H1 (cell line): ENCODE data around the gene PIK3R5. TPM values are rescaled to one million over a fixed set of nuclear protein-coding genes. Genes with fewer than 3 reads are reported as not detected.

Experiments used
- BRCA1 ChIP-seq: IDR thresholded peaks from 2 replicates; pipeline ENCODE4 v1.6.1; 2012; ENCODE audit warnings: low read depth, low read length, improper control_type of control experiment
- CHD2 ChIP-seq: IDR thresholded peaks from 2 replicates; pipeline ENCODE4 v1.6.1; 2012; ENCODE audit warnings: low read length, improper control_type of control experiment
- CTBP2 ChIP-seq: IDR thresholded peaks from 2 replicates; pipeline ENCODE4 v1.7.0; 2011; ENCODE audit warnings: borderline replicate concordance, mild to moderate bottlenecking, moderate library complexity, mixed read lengths, low read length; ENCODE audit not compliant: insufficient read depth, insufficient read length
- GABPA ChIP-seq: IDR thresholded peaks from 2 replicates; pipeline ENCODE4 v1.6.1; 2011; ENCODE audit warnings: mild to moderate bottlenecking, low read length, moderate library complexity, borderline replicate concordance; ENCODE audit not compliant: insufficient read depth
- KDM4A ChIP-seq: IDR thresholded peaks from one replicate; pipeline ENCODE4 v1.7.1; 2012; ENCODE audit warnings: low read depth, mild to moderate bottlenecking, moderate library complexity, low read length, inconsistent platforms; ENCODE audit not compliant: severe bottlenecking
- MAFK ChIP-seq: IDR thresholded peaks from 2 replicates; pipeline ENCODE4 v1.6.1; 2012; ENCODE audit warnings: low read depth, mild to moderate bottlenecking, improper control_type of control experiment, low read length
- SP1 ChIP-seq: IDR thresholded peaks from 2 replicates; pipeline ENCODE4 v1.6.1; 2011; ENCODE audit warnings: low read depth, low read length
- SP4 ChIP-seq: IDR thresholded peaks from 2 replicates; pipeline ENCODE4 v1.6.1; 2012; ENCODE audit warnings: low read length, inconsistent platforms
- TBP ChIP-seq: IDR thresholded peaks from 2 replicates; pipeline ENCODE4 v1.6.1; 2011; ENCODE audit warnings: low read depth, low read length, improper control_type of control experiment
- YY1 ChIP-seq: IDR thresholded peaks from 2 replicates; pipeline ENCODE4 v1.6.1; 2011; ENCODE audit warnings: low read depth, mild to moderate bottlenecking, low read length
- polyA plus RNA-seq, 7 experiments: library from polyadenylated mRNA; depleted of rRNA in 3 of 7; stranded (reverse) in 5 of 7; unstranded in 2 of 7; fragments of >200 nt in 5 of 7; fragments of 200-250 nt in 2 of 7; gene quantifications; 1 replicate in 5 of 7; 2 replicates in 1 of 7; 4 replicates in 1 of 7; pipeline versions ENCODE4 v1.2.1 to v1.2.3, GENCODE V29; 2011 to 2013; ENCODE audit warnings: missing spikeins in 2 of 7, mixed read lengths in 2 of 7
- total RNA-seq: library from RNA; stranded (reverse); fragmentation: NEBNext Ultra II Directional; extraction: Animal tissue kit (Norgen Biotek cat#: 25700); gene quantifications from 2 replicates; pipeline ENCODE4 v1.2.1, GENCODE V29; 2021
- TF ChIP-seq, protein P1 (sequence below): fragments of 300-600 bp; sonication (generic); IDR thresholded peaks from 2 replicates; pipeline ENCODE4 v1.7.1; 2012; ENCODE audit warnings: low read length, moderate library complexity, mild to moderate bottlenecking, inconsistent platforms; ENCODE audit not compliant: insufficient replicate concordance

PIK3R5 gene
- total and polyA plus RNA-seq, 2 of the 8 experiments (the other 6 are each of a cell fraction or from before 2014, with no cell fraction given) = 2.7 to 4.3 TPM

DNA sequence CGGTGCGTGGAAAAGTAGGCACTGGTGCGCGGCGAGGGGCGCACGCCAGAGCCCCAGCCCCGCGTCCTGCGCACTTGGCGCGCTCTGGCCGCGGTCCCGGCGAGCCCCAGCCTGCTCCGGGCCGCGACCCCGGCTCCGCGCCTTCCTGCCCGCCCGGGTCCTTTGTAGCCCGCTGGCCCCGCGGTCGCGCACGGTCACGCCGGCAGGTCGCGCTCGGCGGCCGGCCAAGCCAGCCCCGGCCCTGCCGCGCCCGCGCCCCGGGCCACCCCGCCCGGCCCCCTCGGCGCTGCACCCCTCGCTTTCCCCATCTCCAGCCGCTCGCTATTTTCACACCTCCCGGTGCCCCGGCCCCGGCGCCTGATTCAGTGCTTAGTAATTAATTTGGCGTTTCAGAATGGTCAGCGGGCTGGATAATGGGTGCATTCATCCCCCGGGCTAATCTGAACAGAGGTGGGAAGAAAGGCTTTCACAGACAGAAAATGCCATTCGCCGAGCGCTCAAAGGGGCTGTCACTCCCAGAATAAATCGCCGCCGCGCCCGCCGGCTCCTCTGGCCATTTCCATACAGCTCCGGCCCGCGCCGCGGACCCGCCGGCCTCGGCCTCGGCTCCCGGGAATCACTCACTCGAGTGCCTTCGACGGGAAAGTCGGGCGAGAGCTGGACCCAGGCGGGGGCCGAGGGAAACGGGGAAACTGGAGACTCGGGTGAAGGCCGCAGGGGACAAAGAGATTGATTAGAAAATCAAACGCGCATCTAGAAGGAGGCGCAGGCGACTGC lies 38.0 kb upstream of the PIK3R5 start (continued):
- TF ChIP-seq, protein P1, sequence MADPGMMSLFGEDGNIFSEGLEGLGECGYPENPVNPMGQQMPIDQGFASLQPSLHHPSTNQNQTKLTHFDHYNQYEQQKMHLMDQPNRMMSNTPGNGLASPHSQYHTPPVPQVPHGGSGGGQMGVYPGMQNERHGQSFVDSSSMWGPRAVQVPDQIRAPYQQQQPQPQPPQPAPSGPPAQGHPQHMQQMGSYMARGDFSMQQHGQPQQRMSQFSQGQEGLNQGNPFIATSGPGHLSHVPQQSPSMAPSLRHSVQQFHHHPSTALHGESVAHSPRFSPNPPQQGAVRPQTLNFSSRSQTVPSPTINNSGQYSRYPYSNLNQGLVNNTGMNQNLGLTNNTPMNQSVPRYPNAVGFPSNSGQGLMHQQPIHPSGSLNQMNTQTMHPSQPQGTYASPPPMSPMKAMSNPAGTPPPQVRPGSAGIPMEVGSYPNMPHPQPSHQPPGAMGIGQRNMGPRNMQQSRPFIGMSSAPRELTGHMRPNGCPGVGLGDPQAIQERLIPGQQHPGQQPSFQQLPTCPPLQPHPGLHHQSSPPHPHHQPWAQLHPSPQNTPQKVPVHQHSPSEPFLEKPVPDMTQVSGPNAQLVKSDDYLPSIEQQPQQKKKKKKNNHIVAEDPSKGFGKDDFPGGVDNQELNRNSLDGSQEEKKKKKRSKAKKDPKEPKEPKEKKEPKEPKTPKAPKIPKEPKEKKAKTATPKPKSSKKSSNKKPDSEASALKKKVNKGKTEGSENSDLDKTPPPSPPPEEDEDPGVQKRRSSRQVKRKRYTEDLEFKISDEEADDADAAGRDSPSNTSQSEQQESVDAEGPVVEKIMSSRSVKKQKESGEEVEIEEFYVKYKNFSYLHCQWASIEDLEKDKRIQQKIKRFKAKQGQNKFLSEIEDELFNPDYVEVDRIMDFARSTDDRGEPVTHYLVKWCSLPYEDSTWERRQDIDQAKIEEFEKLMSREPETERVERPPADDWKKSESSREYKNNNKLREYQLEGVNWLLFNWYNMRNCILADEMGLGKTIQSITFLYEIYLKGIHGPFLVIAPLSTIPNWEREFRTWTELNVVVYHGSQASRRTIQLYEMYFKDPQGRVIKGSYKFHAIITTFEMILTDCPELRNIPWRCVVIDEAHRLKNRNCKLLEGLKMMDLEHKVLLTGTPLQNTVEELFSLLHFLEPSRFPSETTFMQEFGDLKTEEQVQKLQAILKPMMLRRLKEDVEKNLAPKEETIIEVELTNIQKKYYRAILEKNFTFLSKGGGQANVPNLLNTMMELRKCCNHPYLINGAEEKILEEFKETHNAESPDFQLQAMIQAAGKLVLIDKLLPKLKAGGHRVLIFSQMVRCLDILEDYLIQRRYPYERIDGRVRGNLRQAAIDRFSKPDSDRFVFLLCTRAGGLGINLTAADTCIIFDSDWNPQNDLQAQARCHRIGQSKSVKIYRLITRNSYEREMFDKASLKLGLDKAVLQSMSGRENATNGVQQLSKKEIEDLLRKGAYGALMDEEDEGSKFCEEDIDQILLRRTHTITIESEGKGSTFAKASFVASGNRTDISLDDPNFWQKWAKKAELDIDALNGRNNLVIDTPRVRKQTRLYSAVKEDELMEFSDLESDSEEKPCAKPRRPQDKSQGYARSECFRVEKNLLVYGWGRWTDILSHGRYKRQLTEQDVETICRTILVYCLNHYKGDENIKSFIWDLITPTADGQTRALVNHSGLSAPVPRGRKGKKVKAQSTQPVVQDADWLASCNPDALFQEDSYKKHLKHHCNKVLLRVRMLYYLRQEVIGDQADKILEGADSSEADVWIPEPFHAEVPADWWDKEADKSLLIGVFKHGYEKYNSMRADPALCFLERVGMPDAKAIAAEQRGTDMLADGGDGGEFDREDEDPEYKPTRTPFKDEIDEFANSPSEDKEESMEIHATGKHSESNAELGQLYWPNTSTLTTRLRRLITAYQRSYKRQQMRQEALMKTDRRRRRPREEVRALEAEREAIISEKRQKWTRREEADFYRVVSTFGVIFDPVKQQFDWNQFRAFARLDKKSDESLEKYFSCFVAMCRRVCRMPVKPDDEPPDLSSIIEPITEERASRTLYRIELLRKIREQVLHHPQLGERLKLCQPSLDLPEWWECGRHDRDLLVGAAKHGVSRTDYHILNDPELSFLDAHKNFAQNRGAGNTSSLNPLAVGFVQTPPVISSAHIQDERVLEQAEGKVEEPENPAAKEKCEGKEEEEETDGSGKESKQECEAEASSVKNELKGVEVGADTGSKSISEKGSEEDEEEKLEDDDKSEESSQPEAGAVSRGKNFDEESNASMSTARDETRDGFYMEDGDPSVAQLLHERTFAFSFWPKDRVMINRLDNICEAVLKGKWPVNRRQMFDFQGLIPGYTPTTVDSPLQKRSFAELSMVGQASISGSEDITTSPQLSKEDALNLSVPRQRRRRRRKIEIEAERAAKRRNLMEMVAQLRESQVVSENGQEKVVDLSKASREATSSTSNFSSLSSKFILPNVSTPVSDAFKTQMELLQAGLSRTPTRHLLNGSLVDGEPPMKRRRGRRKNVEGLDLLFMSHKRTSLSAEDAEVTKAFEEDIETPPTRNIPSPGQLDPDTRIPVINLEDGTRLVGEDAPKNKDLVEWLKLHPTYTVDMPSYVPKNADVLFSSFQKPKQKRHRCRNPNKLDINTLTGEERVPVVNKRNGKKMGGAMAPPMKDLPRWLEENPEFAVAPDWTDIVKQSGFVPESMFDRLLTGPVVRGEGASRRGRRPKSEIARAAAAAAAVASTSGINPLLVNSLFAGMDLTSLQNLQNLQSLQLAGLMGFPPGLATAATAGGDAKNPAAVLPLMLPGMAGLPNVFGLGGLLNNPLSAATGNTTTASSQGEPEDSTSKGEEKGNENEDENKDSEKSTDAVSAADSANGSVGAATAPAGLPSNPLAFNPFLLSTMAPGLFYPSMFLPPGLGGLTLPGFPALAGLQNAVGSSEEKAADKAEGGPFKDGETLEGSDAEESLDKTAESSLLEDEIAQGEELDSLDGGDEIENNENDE = no peak
- no peak for TF ChIP-seq SP4
- TF ChIP-seq GABPA = 0 out of 2 replicates have a peak, but pooled peaks have one; percentile 19
- TF ChIP-seq TBP = no peak
- no peak for TF ChIP-seq KDM4A
- TF ChIP-seq BRCA1 = no peak
- no peak for TF ChIP-seq MAFK
- no peak for TF ChIP-seq SP1
- TF ChIP-seq CHD2 = no peak
- TF ChIP-seq YY1 = no peak
- TF ChIP-seq CTBP2 = no peak
